ENCODE results near the gene ZNF148.

The ZNF148 gene

DNA sequence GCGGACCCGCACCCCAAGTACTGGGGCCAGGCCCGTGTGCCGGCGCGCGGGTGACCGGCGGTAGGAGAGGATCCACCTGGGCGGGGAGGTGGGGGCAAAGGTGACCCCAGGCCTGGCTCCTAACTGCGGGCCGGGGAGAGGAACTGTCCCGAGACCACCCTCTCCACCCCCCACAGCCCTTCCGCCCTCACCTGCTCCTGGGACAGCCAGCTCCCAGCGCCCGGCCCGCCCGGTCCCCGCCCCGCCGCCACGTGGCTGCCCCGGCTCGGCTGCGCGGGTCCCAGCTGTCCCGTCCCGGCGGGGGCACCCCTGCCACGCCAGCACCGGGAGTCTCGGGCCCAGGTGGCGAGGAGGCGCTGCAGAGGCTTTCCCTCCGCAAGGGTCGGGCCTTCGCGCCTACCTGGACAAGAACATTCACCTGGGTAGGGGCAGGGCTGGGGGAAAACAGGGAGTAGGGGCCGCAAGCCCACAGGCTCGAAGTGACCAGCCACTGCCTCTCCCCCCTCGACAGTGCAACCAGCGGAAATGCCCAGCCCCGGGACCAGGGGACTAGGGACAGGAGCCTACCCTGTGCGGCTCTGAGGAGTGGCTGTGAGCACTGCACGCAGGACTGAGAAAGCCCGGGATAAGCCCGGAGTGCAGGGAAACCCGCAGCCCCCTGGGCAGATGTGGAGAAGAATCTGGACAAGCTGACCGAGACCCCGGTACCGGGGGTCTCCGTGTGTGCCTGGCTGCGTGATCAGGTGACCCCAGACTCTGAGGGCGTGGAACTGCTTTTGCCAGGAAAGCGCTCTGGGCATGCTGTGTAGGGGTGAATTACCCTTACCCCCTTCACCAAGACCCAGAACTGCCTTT, 162.4 kb downstream of the ZNF148 start, which contains the start of gene SLC12A8:
Gene SLC12A8 (minus strand): TSS at position 240 of the 855 bp plus-strand sequence. CDS start 1,399 bp downstream, outside the sequence.
- DNase-seq: no peak

DNA sequence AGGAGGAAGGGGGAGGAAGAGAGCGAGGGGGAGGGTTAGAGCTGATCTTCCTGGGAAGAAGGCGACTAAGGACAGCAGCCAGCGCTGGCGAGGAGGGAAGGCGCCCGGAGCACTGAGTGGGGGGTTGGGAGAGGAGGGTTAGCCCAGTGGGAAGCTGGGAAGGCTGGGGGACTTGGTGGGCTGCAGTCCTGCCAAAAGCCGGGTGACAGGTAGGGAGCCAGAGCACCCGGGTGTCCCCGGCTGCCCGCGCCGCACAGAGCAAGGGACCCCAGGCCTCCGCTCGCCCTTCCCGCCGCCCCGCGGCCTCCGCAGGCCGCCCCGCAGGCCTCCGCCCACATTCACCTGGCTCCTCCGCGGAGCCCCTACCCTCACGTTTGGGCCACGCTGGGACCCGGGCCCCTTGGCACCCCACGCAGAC, 163.0 kb downstream of the ZNF148 start:
- DNase-seq: no peak

DNA sequence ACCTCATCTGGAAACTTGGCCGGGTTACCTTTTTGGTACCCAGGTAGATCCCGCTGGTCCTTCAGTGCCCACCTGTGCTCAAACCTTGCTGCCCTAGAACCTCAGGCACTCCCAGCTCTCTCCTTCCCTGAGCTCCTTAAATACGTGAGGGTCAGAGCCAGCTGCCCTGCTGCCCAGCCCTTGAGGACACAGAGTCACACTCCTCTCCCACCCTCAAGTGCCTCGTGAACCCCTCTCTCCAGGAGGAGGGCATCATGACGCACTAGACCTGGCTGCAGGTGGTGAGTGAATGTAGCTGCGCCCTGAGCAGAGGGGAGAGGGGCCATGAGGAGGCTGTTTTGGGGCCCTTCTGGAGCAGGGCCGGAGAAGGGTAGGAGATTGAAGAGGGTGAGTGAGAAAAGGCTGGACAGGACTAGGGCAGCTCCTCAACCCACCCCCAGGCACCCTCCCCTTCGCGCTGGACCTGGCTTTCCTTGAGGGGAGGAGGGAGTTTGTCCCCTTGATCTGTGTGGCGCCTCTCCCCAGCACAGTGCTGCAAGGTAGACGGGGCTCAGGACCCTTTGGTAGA, 163.5 kb downstream of the ZNF148 start:
- no peak for DNase-seq

DNA sequence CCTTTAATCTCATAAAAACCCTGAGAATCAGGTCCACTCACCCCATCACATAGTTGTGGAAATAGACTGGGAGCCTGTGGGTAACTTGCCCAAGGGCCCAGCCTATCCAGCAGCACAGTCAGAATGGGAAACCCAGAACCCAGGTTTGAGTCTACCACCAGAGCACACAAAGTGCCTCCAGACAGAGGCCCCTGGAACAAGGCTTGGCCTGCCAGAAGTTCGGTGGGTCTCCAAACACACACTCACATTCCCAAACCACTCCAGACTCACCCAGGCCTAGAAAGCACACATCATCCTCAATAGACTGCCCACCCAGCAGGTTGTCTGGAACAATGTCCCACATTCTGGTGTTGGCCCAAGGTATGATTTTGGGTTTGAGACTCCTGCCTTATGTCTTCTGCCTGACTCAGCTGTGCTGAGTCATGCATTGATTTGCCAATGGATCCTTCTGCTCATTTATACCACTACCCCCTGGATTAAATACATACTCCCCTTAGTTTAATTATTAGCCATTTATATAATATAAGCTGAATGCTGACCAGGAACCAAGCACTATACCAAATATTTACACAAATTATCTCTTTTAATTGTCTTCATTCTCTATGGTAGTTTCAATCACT, 167.1 kb downstream of the ZNF148 start:
- no peak for DNase-seq

DNA sequence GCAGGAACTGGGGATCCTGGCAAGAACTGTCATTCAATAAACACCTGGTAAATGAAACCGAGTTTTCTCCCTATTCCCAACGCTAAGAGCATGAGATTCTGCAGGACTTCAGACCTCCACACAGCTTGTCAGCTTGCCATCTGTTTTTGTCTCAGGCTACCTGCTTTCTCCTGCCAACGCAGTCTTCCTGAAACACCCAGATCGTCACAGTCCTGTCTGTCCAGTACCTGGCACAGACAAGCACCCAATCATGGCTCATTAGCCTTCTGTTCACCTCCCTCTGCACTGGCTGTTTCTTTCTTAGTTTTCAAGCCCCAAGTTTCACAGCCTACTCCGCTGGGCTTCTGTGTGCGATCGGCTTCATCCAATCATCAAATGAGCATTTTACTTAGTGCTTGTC, 167.6 kb downstream of the ZNF148 start:
- DNase-seq: no peak

DNA sequence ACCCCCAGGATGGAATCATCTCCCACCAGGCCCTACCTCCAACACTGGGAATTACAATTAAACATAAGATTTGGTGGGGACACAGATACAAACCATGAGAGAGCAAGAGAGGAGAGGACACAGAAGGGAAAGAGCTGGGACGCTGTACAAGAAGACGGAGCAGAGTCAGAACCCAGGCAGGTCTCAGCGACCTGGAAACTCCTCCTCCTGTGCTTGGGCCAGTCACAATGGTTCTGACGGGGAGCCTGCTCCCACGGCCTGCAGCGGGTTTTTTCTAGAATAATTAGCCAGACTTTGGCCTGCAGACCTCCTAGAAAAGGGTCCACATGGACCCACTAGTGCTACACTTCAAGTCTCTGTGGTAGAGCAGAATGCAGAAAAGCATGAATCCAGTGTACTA, 168.2 kb downstream of the ZNF148 start:
- no peak for DNase-seq

DNA sequence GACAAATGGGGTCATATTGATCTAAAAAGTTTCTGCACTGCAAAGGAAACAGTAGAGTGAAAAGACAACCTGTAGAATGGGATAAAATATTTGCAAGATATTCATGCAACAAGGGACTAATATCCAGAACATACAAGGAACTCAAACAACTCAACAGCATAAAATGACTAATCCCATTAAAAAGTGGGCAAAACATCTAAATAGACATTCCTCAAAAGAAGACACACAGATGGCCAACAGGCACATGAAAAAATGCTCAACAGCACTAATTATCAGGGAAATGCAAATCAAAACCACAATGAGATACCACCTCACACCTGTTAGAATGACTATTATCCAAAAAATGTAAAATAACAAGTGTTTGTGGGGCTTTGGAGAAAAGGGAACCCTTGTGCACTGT, 171.4 kb downstream of the ZNF148 start:
- DNase-seq: no peak

DNA sequence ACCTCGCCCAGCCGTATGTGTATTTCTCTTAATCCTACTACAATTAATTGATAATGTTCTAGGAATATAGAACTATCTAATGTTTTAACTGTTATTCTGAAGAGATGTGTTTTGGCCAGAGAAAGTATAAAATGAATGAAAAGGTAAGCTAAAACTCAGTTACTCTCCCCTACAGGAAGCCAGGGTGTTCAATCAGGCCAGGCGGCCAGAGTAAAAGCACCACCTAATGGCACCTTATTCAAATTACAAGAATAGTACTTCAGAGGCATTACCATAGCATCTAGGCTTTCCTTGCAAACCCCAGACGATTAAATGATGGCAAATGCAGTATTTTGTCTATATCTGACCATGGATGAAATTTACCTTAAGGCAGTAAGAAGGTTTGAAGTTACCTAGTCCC, 172.9 kb downstream of the ZNF148 start:
- DNase-seq: no peak

DNA sequence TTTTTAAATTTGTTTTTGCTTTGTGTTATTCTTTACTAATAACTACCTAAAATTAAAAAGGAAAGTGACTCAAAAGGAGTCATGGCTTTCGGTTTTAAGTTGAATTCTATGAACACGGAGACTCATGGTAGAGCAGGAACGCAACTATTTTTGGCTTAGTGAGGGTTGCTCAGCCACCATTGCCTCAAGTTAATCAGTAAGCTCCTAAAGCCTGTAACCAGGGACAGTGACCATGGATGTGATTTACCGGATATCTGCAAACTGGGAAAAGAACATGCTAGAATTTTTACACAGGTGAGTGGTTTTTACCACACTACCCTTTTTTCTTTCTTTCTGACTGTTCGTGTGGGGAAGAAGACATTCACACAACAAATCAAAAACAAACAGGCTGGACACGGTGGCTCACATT, 174.4 kb downstream of the ZNF148 start:
- DNase-seq: no peak

DNA sequence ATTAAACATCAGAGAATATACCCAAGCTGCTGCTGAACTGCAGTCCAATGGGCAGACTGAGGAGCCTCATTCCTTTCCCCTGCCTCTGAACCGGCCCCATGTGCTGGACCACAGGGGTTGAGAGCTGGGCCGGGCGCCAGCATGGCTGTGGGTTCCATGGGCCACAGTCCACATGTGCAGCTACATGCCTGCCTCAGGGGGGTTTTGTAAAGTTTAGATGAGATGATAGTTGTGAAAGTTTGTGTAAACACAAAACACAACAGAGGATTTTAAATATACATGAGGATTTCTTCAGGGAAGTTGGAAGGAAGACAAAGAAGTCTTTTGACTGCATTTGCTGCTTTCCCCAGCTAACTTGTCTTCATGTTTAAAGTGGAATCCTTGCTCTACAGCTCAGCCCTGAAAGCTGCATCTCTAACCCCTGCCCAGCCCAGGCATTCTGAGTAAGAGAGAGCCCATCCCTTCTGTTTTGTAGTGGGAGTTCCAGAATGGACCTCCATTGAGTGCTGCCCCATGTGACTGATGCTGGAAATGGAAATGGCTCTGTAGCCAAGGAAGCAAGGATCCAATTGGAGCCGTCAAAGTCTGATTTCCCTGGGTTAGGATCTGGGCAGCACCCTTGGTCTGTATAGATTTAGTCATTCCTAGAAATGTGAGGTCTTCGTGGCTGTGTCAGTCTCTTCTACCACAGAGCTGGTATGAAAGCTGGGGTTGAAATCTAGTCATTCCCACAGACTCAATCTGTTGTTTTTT, 180.1 kb downstream of the ZNF148 start:
- DNase-seq: no peak

DNA sequence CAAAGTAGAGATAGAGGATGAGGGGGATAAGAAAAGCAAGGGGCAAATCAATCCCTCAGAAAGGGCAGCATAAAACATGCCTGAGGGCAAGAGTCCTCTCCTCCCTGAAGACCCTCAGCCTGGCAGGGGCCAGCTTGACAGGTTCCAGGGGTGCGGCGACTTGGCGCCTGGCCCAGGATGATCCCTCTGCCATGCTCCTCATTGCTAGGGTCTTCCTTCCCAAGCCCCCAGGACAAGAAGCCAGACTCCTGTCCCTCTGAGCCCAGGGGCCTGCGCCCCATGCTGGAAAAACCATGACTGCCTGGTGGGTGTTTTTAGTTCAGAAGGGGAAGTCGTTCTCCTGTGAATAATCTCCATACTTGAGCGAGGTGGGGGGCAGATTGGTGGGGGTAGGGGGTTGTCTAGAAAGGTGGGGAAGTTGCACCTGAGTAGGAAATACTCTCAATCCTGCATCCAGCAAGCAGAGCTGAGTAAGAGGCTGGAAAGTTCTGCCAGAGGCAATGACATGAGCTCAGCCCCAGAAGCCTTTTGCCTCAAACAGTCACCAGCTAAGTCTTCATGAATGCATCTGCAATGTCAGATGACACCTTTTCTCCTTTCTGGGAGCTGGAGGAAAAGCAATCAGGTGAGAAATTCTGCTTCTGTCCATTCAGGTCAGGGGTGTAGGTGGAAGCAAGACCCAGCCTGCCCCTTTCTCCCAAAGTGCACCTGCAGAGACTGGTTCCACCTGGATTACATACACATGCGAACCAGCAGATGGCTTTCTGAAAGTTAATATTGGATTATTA, 180.9 kb downstream of the ZNF148 start:
- no peak for DNase-seq

DNA sequence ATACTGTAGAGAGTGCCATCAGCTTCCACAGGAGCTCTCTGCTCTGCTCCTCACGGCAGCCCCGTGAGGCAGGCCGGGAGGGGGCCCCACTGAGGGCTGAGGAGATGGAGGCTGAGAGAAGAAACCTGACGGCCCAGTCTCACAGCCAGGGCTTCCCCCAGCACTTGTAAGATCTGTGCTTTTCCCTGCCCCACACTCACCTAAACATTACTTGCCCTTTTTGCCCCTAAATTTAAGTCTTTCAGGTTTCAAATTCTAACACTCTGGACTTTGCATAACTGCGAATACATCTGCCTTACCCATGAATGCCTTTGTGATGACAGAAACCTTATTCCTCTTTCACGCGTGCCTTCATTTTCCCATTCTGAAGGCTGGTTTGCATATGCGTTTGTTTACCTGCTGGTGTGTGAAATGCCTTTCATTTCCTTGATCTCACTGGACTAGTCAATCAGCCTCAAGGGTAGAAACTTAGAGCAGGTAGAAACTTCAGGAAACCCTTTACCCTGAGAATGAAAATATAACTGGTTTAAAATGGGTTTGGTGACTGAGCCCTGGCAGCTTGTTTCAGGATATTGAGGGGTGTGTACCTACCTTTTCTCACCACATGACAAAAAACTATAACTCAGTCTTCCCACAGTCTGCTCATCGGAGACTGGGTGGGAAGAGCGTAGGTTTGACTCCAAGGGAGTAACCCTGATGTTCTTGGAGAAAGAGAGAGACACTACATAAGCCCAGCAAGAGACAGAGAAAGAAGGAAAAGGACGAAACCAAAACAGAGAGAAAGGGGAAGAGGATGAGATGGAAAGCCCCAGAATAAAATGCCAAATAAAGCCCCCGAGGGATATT, 182.7 kb downstream of the ZNF148 start:
- no peak for DNase-seq

DNA sequence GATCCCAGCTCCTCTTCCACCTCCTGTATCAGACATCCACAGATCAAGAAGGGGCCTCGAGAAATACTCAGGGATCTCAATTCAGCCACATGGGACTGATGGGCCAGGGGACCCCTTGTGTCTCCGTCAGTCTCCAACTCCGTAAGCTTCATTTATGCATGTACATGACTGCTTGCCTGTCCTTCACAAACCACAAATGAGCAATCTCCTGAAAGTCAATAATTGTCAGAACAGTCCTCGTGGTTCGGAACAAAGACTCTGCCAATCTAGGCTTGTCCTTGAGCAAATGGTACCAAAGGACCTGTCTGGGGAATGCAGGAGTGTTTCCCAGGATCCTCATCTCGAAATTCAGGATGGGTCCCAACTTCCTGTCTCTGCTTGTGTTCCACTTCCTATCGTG, 183.4 kb downstream of the ZNF148 start:
- no peak for DNase-seq

DNA sequence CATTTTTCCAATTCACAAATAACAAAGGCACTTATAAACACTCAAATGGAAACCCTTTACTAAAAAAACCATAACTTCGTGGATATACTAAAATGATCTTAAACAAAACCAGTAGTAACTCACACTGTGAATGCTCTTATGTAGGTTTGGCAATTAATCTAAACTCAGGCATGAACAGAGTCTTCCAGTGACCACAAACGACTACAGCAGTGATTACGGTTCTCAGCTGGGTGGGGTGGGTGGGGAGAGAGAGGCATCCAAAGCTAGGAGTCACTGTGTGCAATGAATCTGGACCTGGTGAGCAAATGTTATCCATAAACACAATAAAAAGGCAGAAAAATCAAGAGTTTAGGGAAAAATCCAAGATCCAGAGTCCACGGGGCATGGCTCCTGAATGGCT, 183.9 kb downstream of the ZNF148 start:
- no peak for DNase-seq

DNA sequence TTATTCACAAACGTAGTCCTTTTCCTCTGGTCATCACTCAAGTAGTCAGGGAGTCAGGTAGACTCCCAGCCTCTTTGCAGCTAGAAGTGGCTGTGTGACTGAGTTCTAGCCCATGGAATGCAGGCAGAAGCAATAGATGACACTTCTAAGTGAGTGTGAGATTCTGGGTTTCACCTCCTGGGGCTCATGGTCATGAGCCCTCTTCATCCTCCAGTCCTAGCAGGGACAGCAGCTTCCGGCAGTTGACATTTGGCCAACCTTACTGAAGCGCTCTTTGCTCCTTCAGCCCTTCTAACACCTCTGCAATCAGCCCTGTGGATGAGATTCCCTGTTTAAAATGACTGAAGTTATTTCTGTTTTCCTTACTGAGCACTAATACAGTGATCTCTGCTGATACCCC, 184.3 kb downstream of the ZNF148 start:
- DNase-seq: no peak

DNA sequence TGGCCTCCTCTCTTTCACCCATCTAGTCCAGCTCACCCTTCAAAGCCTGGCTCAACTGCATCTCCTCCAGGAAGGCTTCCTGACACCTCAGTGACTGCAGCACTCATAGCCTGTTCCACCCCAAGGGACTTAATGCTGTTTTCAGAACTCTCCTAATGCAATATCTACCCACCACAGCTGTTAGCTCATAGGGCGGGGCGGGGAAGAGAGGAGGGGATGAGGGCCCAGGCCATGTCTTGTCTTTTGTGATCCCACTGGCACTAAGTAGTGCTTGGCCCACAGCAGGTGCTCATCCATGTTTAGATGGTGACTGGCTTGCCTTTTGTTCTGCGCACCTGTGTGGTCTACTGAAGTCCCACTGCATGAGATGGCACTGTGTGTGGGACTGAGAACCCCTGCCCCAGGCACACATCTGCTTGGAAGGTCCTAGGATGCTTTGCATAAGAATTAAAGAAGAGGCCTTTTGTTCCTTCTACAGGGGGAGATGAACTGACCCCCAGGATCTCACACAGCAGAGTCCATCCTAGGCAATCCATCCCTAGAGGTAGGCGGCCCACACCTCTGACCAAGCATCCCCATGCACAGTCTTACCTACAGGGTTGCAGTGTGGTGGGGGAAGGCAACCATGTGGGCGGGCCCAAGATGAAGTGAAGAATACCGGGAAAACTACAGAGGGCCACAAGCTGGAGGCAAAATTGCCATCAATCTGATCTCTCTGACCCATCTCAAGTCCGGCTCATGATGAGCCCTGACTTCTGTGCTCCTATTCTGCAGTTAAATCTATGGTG, 185.6 kb downstream of the ZNF148 start:
- no peak for DNase-seq

DNA sequence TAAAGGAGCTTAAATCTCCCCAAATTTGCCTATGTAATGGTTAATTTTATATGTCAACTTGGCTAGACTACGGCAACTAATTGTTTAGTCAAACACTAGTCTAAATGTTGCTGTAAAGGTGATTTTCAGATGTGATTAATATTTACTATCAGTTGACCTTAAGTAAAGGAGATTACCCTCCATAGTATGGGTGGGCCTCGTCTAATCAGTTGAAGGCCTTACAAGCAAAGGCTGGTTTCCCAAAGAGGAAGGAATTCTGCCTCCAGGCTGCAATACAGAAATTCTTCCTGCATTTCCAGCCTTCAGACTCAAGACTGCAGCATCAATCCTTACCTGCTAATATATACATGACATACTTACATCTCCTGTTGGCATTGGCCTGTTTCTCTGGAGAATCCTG, 186.2 kb downstream of the ZNF148 start:
- DNase-seq: no peak

DNA sequence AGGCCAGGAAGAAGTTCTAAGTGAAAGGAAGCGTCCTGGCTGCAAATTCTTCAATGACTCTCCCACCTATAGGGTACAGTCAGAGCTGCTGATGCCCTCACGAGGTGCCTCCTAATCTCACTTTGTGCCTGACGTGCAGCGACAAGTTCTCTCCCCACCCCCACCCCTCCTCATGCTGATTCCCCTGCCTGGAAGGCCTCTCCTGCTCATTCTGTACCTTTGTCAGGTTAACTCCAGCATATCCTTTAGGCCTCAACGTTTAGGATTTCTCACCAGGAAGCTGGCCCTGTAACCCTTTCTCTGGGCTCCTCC, 187.6 kb downstream of the ZNF148 start:
- DNase-seq: no peak

DNA sequence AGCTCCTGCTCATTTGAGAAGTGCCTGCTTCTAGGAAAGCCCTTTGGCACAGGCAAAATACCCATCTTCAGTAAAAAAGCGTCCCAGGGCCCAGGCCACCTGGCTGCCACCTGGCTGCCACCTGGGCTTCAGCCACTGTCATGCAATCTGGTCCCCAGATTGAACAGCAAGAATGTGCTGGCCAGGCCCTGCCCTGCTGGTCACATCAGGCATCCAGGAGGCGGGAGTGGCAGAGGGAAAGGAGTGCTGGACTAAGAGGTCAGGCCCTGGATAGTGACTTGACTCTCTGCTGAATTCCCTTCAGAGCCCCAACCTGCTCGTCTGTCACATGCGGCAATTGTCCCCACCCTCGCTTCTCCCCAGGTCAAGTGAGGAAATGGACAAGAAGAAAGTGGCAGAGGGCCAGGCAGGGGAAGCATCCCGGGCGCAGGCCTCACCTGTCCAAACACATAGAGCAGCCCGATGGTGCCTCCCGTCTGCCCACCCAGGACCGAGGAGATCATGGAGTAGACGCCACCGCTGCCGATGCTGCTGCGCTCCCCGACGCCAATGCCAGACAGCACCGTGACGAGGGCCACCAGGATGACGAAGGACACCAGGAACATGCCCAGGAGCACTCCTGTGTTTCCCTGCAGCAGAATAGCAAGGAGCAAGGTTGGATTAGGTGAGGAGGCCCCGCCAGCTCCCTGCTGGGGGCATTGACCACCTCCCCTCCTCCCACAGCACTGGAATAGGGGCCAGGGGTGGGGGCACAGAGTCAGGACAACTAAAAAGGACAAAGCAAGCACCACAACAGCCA, 188.1 kb downstream of the ZNF148 start:
- no peak for DNase-seq

DNA sequence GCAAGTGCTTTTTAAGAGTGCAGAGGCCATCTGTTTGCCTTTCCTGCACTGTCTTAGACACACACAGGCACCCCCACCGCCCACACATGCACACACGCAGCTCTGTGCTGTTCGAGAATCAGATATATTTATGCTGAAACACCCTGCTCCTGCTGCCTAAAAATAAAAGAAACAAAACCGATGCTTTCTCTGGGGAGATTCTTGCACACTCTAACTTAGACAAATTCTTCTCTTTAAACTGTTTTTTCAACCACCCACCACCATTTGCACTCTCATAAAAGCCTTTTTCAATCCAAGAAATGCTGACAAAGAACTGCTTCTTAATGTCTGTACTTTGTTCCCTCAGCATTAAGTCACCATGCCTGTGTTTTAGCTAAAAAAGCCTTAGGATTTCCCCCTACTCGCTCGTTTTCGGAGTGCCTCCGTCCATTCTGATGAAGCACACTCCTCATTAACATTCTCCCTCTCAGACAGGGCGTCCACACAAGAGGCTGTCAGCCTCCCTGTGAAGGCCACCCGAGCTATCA, 188.8 kb downstream of the ZNF148 start:
- DNase-seq: no peak

All from NCI-H1436 treated with DMSO at 0.1 percent for 48 hours (cell line).